ENCODE measurements around the gene OR2A5.
A peak's percentile ranks its signal among the peaks of the same experiment; 100 is the strongest.
"Not testable (repeated sequence)": the region's sequence is repeated elsewhere in the genome, so short reads cannot be mapped to it uniquely, and the experiment has no call there.

The OR2A5 gene

GRCh38 chr7:144035385-144035784 lies 13.4 kb upstream of the OR2A5 start:
- no peak for DNase-seq (ENCODE audit: low spot score)

- DNase-seq (ENCODE audit: low spot score), result no peak
Observed at GRCh38 chr7:144036302-144036885, 12.4 kb upstream of the OR2A5 start.

GRCh38 chr7:144037414-144038035 lies 11.2 kb upstream of the OR2A5 start:
- DNase-seq (ENCODE audit: low spot score), result no peak

- no peak for DNase-seq (ENCODE audit: low spot score)
Observed at GRCh38 chr7:144038887-144039286, 9.9 kb upstream of the OR2A5 start.

- no peak for DNase-seq (ENCODE audit: low spot score)
Observed at GRCh38 chr7:144049491-144049890, 743 bp downstream of the OR2A5 start.

GRCh38 chr7:144050093-144050492 lies 1.3 kb downstream of the OR2A5 start:
- no peak for DNase-seq (ENCODE audit: low spot score)

GRCh38 chr7:144050884-144051283 lies 2.1 kb downstream of the OR2A5 start:
- not testable (repeated sequence) for DNase-seq (ENCODE audit: low spot score)

- DNase-seq (ENCODE audit: low spot score), result no peak
Observed at GRCh38 chr7:144057954-144058353, 9.2 kb downstream of the OR2A5 start.

- peak; percentile 40 for DNase-seq (ENCODE audit: low spot score)
Observed at GRCh38 chr7:144063710-144064109, 15.0 kb downstream of the OR2A5 start.

- no peak for DNase-seq (ENCODE audit: low spot score)
Observed at GRCh38 chr7:144069511-144069910, 20.8 kb downstream of the OR2A5 start, which contains the start of gene OR2A25. TSS of gene OR2A25 (plus strand) at chr7:144069811. CDS start at chr7:144074220, 4,409 bp downstream.

- no peak for DNase-seq (ENCODE audit: low spot score)
Observed at GRCh38 chr7:144069953-144070352, 21.2 kb downstream of the OR2A5 start.

- no peak for DNase-seq (ENCODE audit: low spot score)
Observed at GRCh38 chr7:144074374-144074773, 25.6 kb downstream of the OR2A5 start.

- no peak for DNase-seq (ENCODE audit: low spot score)
Observed at GRCh38 chr7:144085978-144086377, 37.2 kb downstream of the OR2A5 start, which contains the start of gene OR2A12. TSS of gene OR2A12 (plus strand) at chr7:144086278. CDS start at chr7:144095108, 8,830 bp downstream.

GRCh38 chr7:144086730-144087129 lies 38.0 kb downstream of the OR2A5 start:
- DNase-seq (ENCODE audit: low spot score), result no peak

GRCh38 chr7:144087230-144087629 lies 38.5 kb downstream of the OR2A5 start:
- no peak for DNase-seq (ENCODE audit: low spot score)

- DNase-seq (ENCODE audit: low spot score), result no peak
Observed at GRCh38 chr7:144090667-144091066, 41.9 kb downstream of the OR2A5 start.

- no peak for DNase-seq (ENCODE audit: low spot score)
Observed at GRCh38 chr7:144098776-144099175, 50.0 kb downstream of the OR2A5 start.

GRCh38 chr7:144100607-144101006 lies 51.9 kb downstream of the OR2A5 start:
- no peak for DNase-seq (ENCODE audit: low spot score)

GRCh38 chr7:144102041-144102440 lies 53.3 kb downstream of the OR2A5 start:
- no peak for DNase-seq (ENCODE audit: low spot score)

GRCh38 chr7:144105211-144105610 lies 56.5 kb downstream of the OR2A5 start:
- no peak for DNase-seq (ENCODE audit: low spot score)
